IMR-90 (cell line): ENCODE results near the gene TMEM144. TPM values are rescaled to one million over a fixed set of nuclear protein-coding genes. Genes with fewer than 3 reads are reported as not detected.

Source experiments
- ATAC-seq: fragments of 200-7000 bp; cut with Tn5 transposase; 2 replicates; pipeline ENCODE4 v1.9.1; 2020; ENCODE audit warnings: low read depth, mild to moderate bottlenecking, moderate library complexity
- BruUV-seq: library from RNA; stranded (reverse); fragments of 400-500 nt; replicated peaks from 2 replicates; lab custom pipeline; 2021; lab: Mats Ljungman, UMichigan
- CTCF ChIA-PET: fragments of 300-600 bp; formaldehyde crosslinking; extraction: SDS; loops from one replicate; lab custom pipeline; 2021; ENCODE audit warnings: antibody characterized with exemption; lab: Yijun Ruan, JAX
- POLR2A ChIA-PET: fragments of 300-600 bp; sonication (Branson Sonifier 250); formaldehyde crosslinking; loops from one replicate; lab custom pipeline; 2022; ENCODE audit warnings: antibody characterized with exemption; ENCODE audit not compliant: unreplicated experiment; lab: Charles Lee
- DNase-seq: peaks from one replicate; pipeline ENCODE4 v3.0.0; 2013
- H2AFZ ChIP-seq: replicated peaks from 2 replicates; pipeline ENCODE3; 2013; ENCODE audit warnings: low read length, mild to moderate bottlenecking; ENCODE audit not compliant: poor library complexity
- H2AK5ac ChIP-seq: 2 replicates; pipeline ENCODE4 v1.6.1; 2013; ENCODE audit warnings: low read depth, low read length, inconsistent platforms
- H2AK9ac ChIP-seq: replicated peaks from 2 replicates; pipeline ENCODE3; 2013; ENCODE audit warnings: mild to moderate bottlenecking, low read depth, low read length, moderate library complexity; ENCODE audit not compliant: poor library complexity
- H2BK120ac ChIP-seq: 2 replicates; pipeline ENCODE4 v1.6.1; 2013; ENCODE audit warnings: low read depth, low read length, inconsistent platforms
- H2BK15ac ChIP-seq: 3 replicates; pipeline ENCODE4 v1.6.1; 2013; ENCODE audit warnings: low read depth, low read length, inconsistent platforms
- H2BK20ac ChIP-seq: 2 replicates; pipeline ENCODE4 v1.6.1; 2013; ENCODE audit warnings: low read depth, mild to moderate bottlenecking, inconsistent platforms, low read length, moderate library complexity
- H2BK5ac ChIP-seq: 2 replicates; pipeline ENCODE4 v1.6.1; 2013; ENCODE audit warnings: mild to moderate bottlenecking, low read depth, low read length, inconsistent platforms; ENCODE audit not compliant: poor library complexity, severe bottlenecking
- H3K14ac ChIP-seq: replicated peaks from 2 replicates; pipeline ENCODE4 v1.6.1; 2013; ENCODE audit warnings: low read depth, low read length, inconsistent platforms
- H3K18ac ChIP-seq: 2 replicates; pipeline ENCODE4 v1.6.1; 2013; ENCODE audit warnings: low read depth, low read length, control low read depth
- H3K23ac ChIP-seq: 2 replicates; pipeline ENCODE4 v1.6.1; 2013; ENCODE audit warnings: low read depth, low read length, inconsistent platforms
- H3K27ac ChIP-seq: 2 replicates; pipeline ENCODE4 v1.5.1; 2013; ENCODE audit warnings: mild to moderate bottlenecking, control low read depth, low read length; ENCODE audit not compliant: insufficient read depth
- H3K27me3 ChIP-seq: 2 replicates; pipeline ENCODE4 v1.6.1; 2013; ENCODE audit warnings: low read length; ENCODE audit not compliant: control insufficient read depth, insufficient read depth
- H3K36me3 ChIP-seq: 2 replicates; pipeline ENCODE4 v1.6.1; 2013; ENCODE audit warnings: low read length, mixed read lengths; ENCODE audit not compliant: control insufficient read depth, insufficient read depth
- H3K4ac ChIP-seq: 2 replicates; pipeline ENCODE4 v1.6.1; 2013; ENCODE audit warnings: low read depth, low read length, inconsistent platforms
- H3K4me1 ChIP-seq: 2 replicates; pipeline ENCODE4 v1.6.1; 2013; ENCODE audit warnings: low read length, mixed read lengths; ENCODE audit not compliant: control insufficient read depth, insufficient read depth
- H3K4me2 ChIP-seq: 2 replicates; pipeline ENCODE4 v1.6.1; 2013; ENCODE audit warnings: low read depth, mild to moderate bottlenecking, control low read depth, low read length, moderate library complexity
- H3K4me3 ChIP-seq: 2 replicates; pipeline ENCODE4 v1.5.1; 2013; ENCODE audit warnings: low read depth, mild to moderate bottlenecking, control low read depth, low read length, moderate library complexity; ENCODE audit not compliant: insufficient read depth
- H3K56ac ChIP-seq: 2 replicates; pipeline ENCODE4 v1.6.1; 2013; ENCODE audit warnings: low read length, inconsistent platforms; ENCODE audit not compliant: insufficient read depth; ENCODE audit errors: extremely low read depth
- H3K79me1 ChIP-seq, 2 experiments: 2 replicates each; pipeline ENCODE4 v1.6.1; 2013; ENCODE audit warnings: low read length in 2 of 2, inconsistent platforms in 1 of 2, low read depth in 1 of 2
- H3K9ac ChIP-seq: 2 replicates; pipeline ENCODE4 v1.6.1; 2013; ENCODE audit warnings: low read depth, low read length, control low read depth
- H3K9me1 ChIP-seq: 2 replicates; pipeline ENCODE4 v1.6.1; 2013; ENCODE audit warnings: low read length, inconsistent platforms; ENCODE audit not compliant: insufficient read depth
- H3K9me3 ChIP-seq: 2 replicates; pipeline ENCODE4 v1.6.1; 2013; ENCODE audit warnings: low read length; ENCODE audit not compliant: control insufficient read depth, insufficient read depth
- H4K20me1 ChIP-seq: 2 replicates; pipeline ENCODE4 v1.6.1; 2013; ENCODE audit warnings: low read length, inconsistent platforms; ENCODE audit not compliant: insufficient read depth
- H4K5ac ChIP-seq: 2 replicates; pipeline ENCODE4 v1.6.1; 2013; ENCODE audit warnings: mild to moderate bottlenecking, low read depth, low read length, control low read depth
- H4K8ac ChIP-seq, 2 experiments: 2 replicates each; pipeline ENCODE4 v1.6.1; 2013; ENCODE audit warnings: low read depth in 2 of 2, low read length in 2 of 2, control low read depth in 1 of 2, inconsistent platforms in 1 of 2
- H4K91ac ChIP-seq: 2 replicates; pipeline ENCODE4 v1.6.1; 2013; ENCODE audit warnings: low read depth, low read length, inconsistent platforms; ENCODE audit not compliant: insufficient read depth
- CEBPB ChIP-seq: IDR thresholded peaks from 2 replicates; pipeline ENCODE4 v1.6.1; 2012; ENCODE audit warnings: low read depth, low read length, improper control_type of control experiment
- CHD1 ChIP-seq: IDR thresholded peaks from 2 replicates; pipeline ENCODE4 v1.6.1; 2012; ENCODE audit warnings: low read depth, low read length, improper control_type of control experiment
- MAFK ChIP-seq: IDR thresholded peaks from 2 replicates; pipeline ENCODE4 v1.6.1; 2012; ENCODE audit warnings: low read depth, low read length, improper control_type of control experiment
- MAZ ChIP-seq: IDR thresholded peaks from 2 replicates; pipeline ENCODE4 v1.6.1; 2012; ENCODE audit warnings: low read depth, mild to moderate bottlenecking, low read length, improper control_type of control experiment, moderate library complexity, borderline replicate concordance
- NFE2L2 ChIP-seq: fragments of 150-350 bp; IDR thresholded peaks from 2 replicates; pipeline ENCODE4 v1.6.1; 2016; ENCODE audit warnings: low read depth, mild to moderate bottlenecking, low read length
- RAD21 ChIP-seq: IDR thresholded peaks from 2 replicates; pipeline ENCODE4 v1.6.1; 2012; ENCODE audit warnings: low read length, improper control_type of control experiment
- RFX5 ChIP-seq: IDR thresholded peaks from 2 replicates; pipeline ENCODE4 v1.8.0; 2012; ENCODE audit warnings: low read depth, mild to moderate bottlenecking, low read length, moderate library complexity
- WGBS, 2 experiments: methylation state at CpG; one replicate each; pipeline versions ENCODE4 v1.1.5 to v1.1.7; 2013; ENCODE audit warnings: missing lambda C conversion rate in 2 of 2; ENCODE audit not compliant: insufficient read length in 1 of 2; ENCODE audit errors: extremely low coverage in 2 of 2; 5-methylcytosine and 5-hydroxymethylcytosine counted together
- dilution Hi-C: fragments of 300-500 bp; cut with HindIII; formaldehyde crosslinking; loops from one replicate; pipeline ENCODE4 v1.14.3; 2018; ENCODE audit warnings: low sequenced_read_pairs; ENCODE audit not compliant: unreplicated experiment
- in situ Hi-C: fragments of 300-500 bp; cut with MboI; formaldehyde crosslinking; loops from 3 replicates; pipeline ENCODE4 v1.14.3; 2019; ENCODE audit warnings: low sequenced_read_pairs, inconsistent platforms, mixed read lengths
- intact Hi-C: fragments of 100-400 bp; cut with micrococcal nuclease; formaldehyde crosslinking; loops from 2 replicates; pipeline ENCODE4 v1.10.0; 2022
- polyA plus RNA-seq, 3 experiments: library from polyadenylated mRNA; depleted of rRNA; stranded (reverse); fragments of >200 nt; gene quantifications; 2 replicates each; pipeline ENCODE4 v1.2.3, GENCODE V29; 2012; ENCODE audit warnings: low replicate concordance in 1 of 3
- total RNA-seq: library from RNA; depleted of rRNA; stranded (reverse); fragments of >200 nt; gene quantifications from 2 replicates; pipeline ENCODE4 v1.2.3, GENCODE V29; 2012

The TMEM144 gene
- total and polyA plus RNA-seq, 2 of the 4 experiments (the other 2 are of a cell fraction), result 0.58 to 2.2 TPM

DNA sequence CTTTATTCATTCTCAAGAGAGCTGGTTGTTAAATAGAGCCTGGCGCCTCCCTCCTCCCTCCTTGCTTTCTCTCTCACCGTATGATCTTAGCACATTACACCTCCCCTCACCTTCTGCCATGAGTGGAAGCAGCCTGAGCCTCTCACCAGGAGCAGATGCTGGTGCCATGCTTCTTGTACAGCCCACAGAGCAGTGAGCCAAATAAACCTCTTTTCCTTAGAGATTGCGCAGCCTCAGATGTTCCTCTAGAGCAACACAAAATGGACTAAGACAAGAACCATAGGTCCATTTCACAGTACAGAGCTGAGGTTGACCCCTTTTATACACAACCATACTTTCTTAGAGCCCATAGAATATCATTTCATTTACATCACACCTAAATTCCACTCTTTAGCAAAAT lies 10.1 kb upstream of the TMEM144 start:
- DNase-seq (no peak), ATAC-seq (no peak)
- H3K36me3 ChIP-seq, result no peaks in the 10 kb centered on the region
- no peak overlapping the region for H2AFZ ChIP-seq
- H2BK15ac ChIP-seq, result no peak overlapping the region
- H3K9me1 ChIP-seq, result no peaks in the 10 kb centered on the region
- no peak overlapping the region for H4K91ac ChIP-seq
- no peak overlapping the region for H3K56ac ChIP-seq
- no peaks in the 10 kb centered on the region for H3K79me1 ChIP-seq
- CTCF ChIA-PET, result no interaction called here
- no peaks in the 10 kb centered on the region for H4K20me1 ChIP-seq
- 100% methylated on average over 1 of the region's 3 CpGs; no CpG with 5 or more reads in 1 of the 2 experiments for WGBS, 2 experiments
- in situ Hi-C loops (no loop called here), intact Hi-C loops (no loop called here), dilution Hi-C loops (no loop called here)
- H4K5ac ChIP-seq, result no peak overlapping the region
- no peak overlapping the region for H3K14ac ChIP-seq
- no peak for TF ChIP-seq MAFK
- TF ChIP-seq MAZ, result no peak
- TF ChIP-seq CHD1, result no peak
- TF ChIP-seq RFX5, result no peak
- no peak for TF ChIP-seq RAD21
- no peak for TF ChIP-seq NFE2L2
- TF ChIP-seq CEBPB, result no peak
- no peak overlapping the region for H3K23ac ChIP-seq
- H3K4me2 ChIP-seq, result no peak overlapping the region
- peaks cover 9% of the 10 kb centered on the region for H3K27me3 ChIP-seq
- no peaks in the 10 kb centered on the region for H3K4me1 ChIP-seq
- H2BK5ac ChIP-seq, result no peak overlapping the region
- H2AK5ac ChIP-seq, result no peak overlapping the region
- BruUV-seq, result no TSS peak
- H3K4ac ChIP-seq, result no peak overlapping the region
- no peak overlapping the region for H3K9ac ChIP-seq
- H2BK20ac ChIP-seq, result no peak overlapping the region
- no peak overlapping the region for H3K27ac ChIP-seq
- no peak overlapping the region for H4K8ac ChIP-seq
- H2BK120ac ChIP-seq, result no peak overlapping the region
- H3K9me3 ChIP-seq, result no peaks in the 10 kb centered on the region
- no peak overlapping the region for H2AK9ac ChIP-seq
- POLR2A ChIA-PET, result no interaction called here
- H3K4me3 ChIP-seq, result no peak overlapping the region
- no peak overlapping the region for H3K18ac ChIP-seq
